Osteoblast (primary cell): ENCODE measurements around the gene MED25. TPM values are rescaled to one million over a fixed set of nuclear protein-coding genes. Genes with fewer than 3 reads are reported as not detected.
A peak's percentile ranks its signal among the peaks of the same experiment; 100 is the strongest.

Source experiments
- DNase-seq: peaks from one replicate; pipeline ENCODE4 v3.0.0; 2011; ENCODE audit warnings: low spot score, mixed read lengths; ENCODE audit not compliant: insufficient read length; ENCODE audit errors: missing footprints
- H2AFZ ChIP-seq: 2 replicates; pipeline ENCODE4 v1.6.0; 2011; ENCODE audit warnings: mild to moderate bottlenecking, low read length
- H3K27ac ChIP-seq: 2 replicates; pipeline ENCODE4 v1.5.1; 2011; ENCODE audit warnings: mild to moderate bottlenecking, low read depth, low read length, moderate library complexity
- H3K27me3 ChIP-seq: 2 replicates; pipeline ENCODE4 v1.6.0; 2012; ENCODE audit warnings: mild to moderate bottlenecking, control low read depth, inconsistent platforms, low read length, moderate library complexity; ENCODE audit not compliant: insufficient read depth
- H3K36me3 ChIP-seq: 2 replicates; pipeline ENCODE4 v1.5.1; 2011; ENCODE audit warnings: mild to moderate bottlenecking, low read length, control low read depth, moderate library complexity; ENCODE audit not compliant: insufficient read depth
- H3K4me1 ChIP-seq: 2 replicates; pipeline ENCODE4 v1.5.1; 2011; ENCODE audit warnings: mild to moderate bottlenecking, low read length, control low read depth, moderate library complexity; ENCODE audit not compliant: insufficient read depth
- H3K4me2 ChIP-seq: 2 replicates; pipeline ENCODE4 v1.6.0; 2011; ENCODE audit warnings: mild to moderate bottlenecking, low read length; ENCODE audit not compliant: insufficient read depth
- H3K4me3 ChIP-seq: fragments of 200-600 bp; sonication (generic); 3 replicates; pipeline ENCODE4 v1.5.1; 2012; ENCODE audit warnings: mild to moderate bottlenecking, low read length, inconsistent platforms; ENCODE audit not compliant: insufficient read depth
- H3K79me2 ChIP-seq: 2 replicates; pipeline ENCODE4 v1.6.0; 2012; ENCODE audit warnings: mild to moderate bottlenecking, low read length, control low read depth, inconsistent platforms; ENCODE audit not compliant: insufficient read depth
- H3K9me3 ChIP-seq: 2 replicates; pipeline ENCODE4 v1.5.1; 2011; ENCODE audit warnings: low read depth, low read length, control low read depth
- H4K20me1 ChIP-seq: 2 replicates; pipeline ENCODE4 v1.6.0; 2012; ENCODE audit warnings: mild to moderate bottlenecking, low read length, control low read depth; ENCODE audit not compliant: insufficient read depth
- total RNA-seq: library from RNA; depleted of rRNA; stranded (reverse); fragments of >200 nt; gene quantifications from 2 replicates; pipeline ENCODE4 v1.2.3, GENCODE V29; 2012
- TF ChIP-seq, protein P1 (sequence below): IDR thresholded peaks from 2 replicates; pipeline ENCODE4 v1.5.1; 2011; ENCODE audit warnings: mild to moderate bottlenecking, low read depth, low read length, moderate library complexity; ENCODE audit errors: extremely low read depth

MED25 gene
- total RNA-seq, 1 donor: 19.5 TPM

DNA sequence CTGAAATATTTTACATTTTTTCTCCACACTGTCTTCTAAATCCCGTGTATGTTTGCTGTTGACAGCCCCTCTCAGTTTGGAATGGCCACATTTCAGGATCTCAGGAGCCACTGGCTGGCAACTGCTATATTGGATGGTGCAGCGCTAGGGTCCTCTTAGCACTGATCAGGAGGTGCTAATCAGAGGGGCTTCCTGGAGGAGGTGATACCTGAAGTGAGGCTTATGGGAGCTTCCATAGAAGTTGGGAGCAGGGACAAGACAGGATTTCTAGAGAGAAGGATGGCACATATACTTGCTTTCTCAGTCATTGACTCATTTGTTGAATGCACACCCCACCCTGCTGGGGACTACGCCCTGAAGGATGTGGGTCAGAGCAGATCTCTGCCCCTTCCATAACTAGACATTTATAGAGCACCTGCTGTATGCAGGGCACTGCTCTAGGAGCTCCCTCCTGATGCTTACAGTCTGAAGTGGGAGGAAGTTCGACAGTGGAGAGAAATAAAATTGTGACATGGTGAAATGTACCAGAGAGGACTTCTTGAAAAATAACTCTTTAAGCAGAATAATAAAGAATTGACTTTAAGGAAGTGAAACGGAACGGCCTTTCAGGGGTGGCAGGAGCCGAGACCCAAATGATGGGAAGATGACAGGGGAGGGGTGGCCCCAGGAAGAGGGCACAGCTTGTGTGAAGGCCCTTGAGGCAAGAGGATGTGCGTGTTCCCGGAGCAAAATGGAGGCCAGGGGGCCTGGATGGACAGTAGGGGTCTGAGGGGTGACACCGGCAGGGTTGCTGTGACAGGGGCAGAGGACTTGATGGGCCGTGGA is 38.1 kb upstream of the MED25 start:
- H3K27me3 ChIP-seq: no peaks in the 10 kb centered on the region
- H3K4me3 ChIP-seq: no peak overlapping the region
- peaks cover 34% of the 10 kb centered on the region for H3K36me3 ChIP-seq
- H2AFZ ChIP-seq: no peak overlapping the region
- H3K4me1 ChIP-seq: no peaks in the 10 kb centered on the region
- DNase-seq: peak; percentile 76
- TF ChIP-seq, protein P1, sequence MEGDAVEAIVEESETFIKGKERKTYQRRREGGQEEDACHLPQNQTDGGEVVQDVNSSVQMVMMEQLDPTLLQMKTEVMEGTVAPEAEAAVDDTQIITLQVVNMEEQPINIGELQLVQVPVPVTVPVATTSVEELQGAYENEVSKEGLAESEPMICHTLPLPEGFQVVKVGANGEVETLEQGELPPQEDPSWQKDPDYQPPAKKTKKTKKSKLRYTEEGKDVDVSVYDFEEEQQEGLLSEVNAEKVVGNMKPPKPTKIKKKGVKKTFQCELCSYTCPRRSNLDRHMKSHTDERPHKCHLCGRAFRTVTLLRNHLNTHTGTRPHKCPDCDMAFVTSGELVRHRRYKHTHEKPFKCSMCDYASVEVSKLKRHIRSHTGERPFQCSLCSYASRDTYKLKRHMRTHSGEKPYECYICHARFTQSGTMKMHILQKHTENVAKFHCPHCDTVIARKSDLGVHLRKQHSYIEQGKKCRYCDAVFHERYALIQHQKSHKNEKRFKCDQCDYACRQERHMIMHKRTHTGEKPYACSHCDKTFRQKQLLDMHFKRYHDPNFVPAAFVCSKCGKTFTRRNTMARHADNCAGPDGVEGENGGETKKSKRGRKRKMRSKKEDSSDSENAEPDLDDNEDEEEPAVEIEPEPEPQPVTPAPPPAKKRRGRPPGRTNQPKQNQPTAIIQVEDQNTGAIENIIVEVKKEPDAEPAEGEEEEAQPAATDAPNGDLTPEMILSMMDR: no peak
- H4K20me1 ChIP-seq: peaks cover 34% of the 10 kb centered on the region
- H3K9me3 ChIP-seq: no peaks in the 10 kb centered on the region
- no peak overlapping the region for H3K27ac ChIP-seq
- peaks cover 60% of the 10 kb centered on the region for H3K79me2 ChIP-seq
- no peak overlapping the region for H3K4me2 ChIP-seq

DNA sequence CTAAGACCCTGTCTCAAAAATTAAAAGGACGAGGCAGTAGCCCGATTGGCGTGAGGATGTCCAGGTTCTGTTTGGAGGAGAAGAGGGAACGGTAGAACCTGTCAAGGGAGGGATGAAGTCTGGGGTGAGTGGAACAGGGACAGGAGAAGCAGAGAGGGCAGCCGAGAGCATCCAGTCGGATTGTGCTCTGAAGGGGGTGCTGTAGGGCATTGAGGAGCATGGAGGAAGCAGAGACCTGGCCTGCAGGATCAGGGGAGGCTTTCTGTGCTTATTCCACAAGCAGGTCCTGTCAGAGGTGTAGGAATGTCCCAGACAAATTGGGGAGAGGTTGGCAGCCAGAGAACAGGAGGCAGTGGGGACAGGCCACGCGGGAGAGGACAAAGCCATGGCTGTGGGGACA is 37.2 kb upstream of the MED25 start:
- DNase-seq: peak; percentile 67
- no peaks in the 10 kb centered on the region for H3K4me1 ChIP-seq
- H3K27ac ChIP-seq: no peak overlapping the region
- TF ChIP-seq, protein P1: no peak
- peaks cover 32% of the 10 kb centered on the region for H4K20me1 ChIP-seq
- H2AFZ ChIP-seq: no peak overlapping the region
- no peak overlapping the region for H3K4me3 ChIP-seq
- H3K36me3 ChIP-seq: peaks cover 33% of the 10 kb centered on the region
- H3K4me2 ChIP-seq: no peak overlapping the region
- no peaks in the 10 kb centered on the region for H3K27me3 ChIP-seq
- no peaks in the 10 kb centered on the region for H3K9me3 ChIP-seq
- H3K79me2 ChIP-seq: peaks cover 51% of the 10 kb centered on the region

DNA sequence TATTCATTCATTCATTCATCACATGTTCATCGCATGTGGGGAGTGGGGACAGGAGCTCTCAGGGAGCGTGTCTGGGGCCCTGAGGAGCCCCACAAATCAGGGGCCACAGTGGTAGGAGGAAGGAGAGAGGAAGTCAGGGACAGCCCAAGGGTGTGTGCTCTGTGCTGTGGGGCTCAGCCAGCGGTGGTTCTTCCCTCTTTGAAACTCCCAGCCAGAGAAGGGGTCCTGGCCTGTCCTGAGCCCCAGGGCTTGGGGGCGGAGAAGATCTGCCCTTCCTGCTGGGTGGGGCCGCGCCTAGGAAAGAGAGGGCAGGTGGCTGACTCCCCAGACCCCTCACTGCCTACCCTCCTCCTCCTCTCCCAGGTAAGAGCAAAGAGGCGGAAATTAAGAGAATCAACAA is 36.7 kb upstream of the MED25 start:
- DNase-seq: no peak
- Histone ChIP-seq H3K4me2 (no peak overlapping the region), H3K27me3 (no peaks in the 10 kb centered on the region), H3K27ac (no peak overlapping the region), H4K20me1 (peaks cover 32% of the 10 kb centered on the region), H3K79me2 (peaks cover 51% of the 10 kb centered on the region), H2AFZ (no peak overlapping the region), H3K36me3 (peaks cover 33% of the 10 kb centered on the region), H3K4me1 (peaks cover 4% of the 10 kb centered on the region), H3K9me3 (no peaks in the 10 kb centered on the region), H3K4me3 (no peak overlapping the region)
- TF ChIP-seq, protein P1: no peak

DNA sequence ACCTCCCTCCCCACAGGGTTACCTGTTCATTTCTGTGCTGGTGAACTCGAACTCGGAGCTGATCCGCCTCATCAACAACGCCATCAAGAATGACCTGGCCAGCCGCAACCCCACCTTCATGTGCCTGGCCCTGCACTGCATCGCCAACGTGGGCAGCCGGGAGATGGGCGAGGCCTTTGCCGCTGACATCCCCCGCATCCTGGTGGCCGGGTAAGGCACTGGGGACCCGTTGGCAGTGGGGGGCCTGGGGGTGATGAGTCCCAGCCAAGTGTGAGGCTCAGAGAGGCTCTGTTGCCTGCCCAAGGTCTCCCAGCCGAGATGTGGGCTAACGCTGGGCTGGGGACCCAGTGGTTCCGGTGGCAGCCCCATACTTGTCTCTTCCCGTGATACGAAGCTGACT is 35.6 kb upstream of the MED25 start:
- Histone ChIP-seq H3K9me3 (no peaks in the 10 kb centered on the region), H3K79me2 (peaks cover 50% of the 10 kb centered on the region), H3K27ac (no peak overlapping the region), H4K20me1 (peaks cover 27% of the 10 kb centered on the region), H3K4me2 (no peak overlapping the region), H3K27me3 (no peaks in the 10 kb centered on the region), H3K4me3 (no peak overlapping the region), H3K4me1 (peaks cover 7% of the 10 kb centered on the region), H2AFZ (no peak overlapping the region), H3K36me3 (peaks cover 33% of the 10 kb centered on the region)
- no peak for DNase-seq
- TF ChIP-seq, protein P1: no peak
